Subcutaneous abdominal adipose tissue (tissue), 5 donors: ENCODE data around the gene PHAF1.

Experiments
- H3K27ac ChIP-seq: one replicate; pipeline ENCODE4 v1.7.0; 2013; ENCODE audit warnings: low read depth, mild to moderate bottlenecking, inconsistent platforms, low read length, moderate library complexity
- H3K27me3 ChIP-seq, 5 donors: one replicate each; pipeline ENCODE4 v1.7.0; 2013; ENCODE audit warnings: low read length in 5 of 5, inconsistent platforms in 1 of 5; ENCODE audit not compliant: control insufficient read depth in 5 of 5, insufficient read depth in 4 of 5
- H3K36me3 ChIP-seq, 5 donors: one replicate each; pipeline ENCODE4 v1.7.0; 2013; ENCODE audit warnings: low read length in 5 of 5; ENCODE audit not compliant: control insufficient read depth in 5 of 5, insufficient read depth in 5 of 5
- H3K4me1 ChIP-seq, 5 donors: one replicate each; pipeline ENCODE4 v1.7.0; 2013; ENCODE audit warnings: low read length in 5 of 5, mild to moderate bottlenecking in 3 of 5, moderate library complexity in 1 of 5; ENCODE audit not compliant: control insufficient read depth in 5 of 5, insufficient read depth in 5 of 5
- H3K4me3 ChIP-seq, 5 donors: one replicate each; pipeline ENCODE4 v1.7.0; 2013; ENCODE audit warnings: low read length in 5 of 5, low read depth in 1 of 5
- H3K9ac ChIP-seq, 5 donors: one replicate each; pipeline ENCODE4 v1.7.0; 2013; ENCODE audit warnings: low read length in 5 of 5, mild to moderate bottlenecking in 4 of 5, moderate library complexity in 3 of 5
- H3K9me3 ChIP-seq, 5 donors: one replicate each; pipeline ENCODE4 v1.7.0; 2013; ENCODE audit warnings: low read length in 5 of 5; ENCODE audit not compliant: control insufficient read depth in 5 of 5
- donor health status: healthy.
- donor health status: healthy.
- donor health status: healthy.
- donor health status: healthy.
- donor health status: healthy.

Gene PHAF1

GRCh38 chr16:67174706-67175231, 65.0 kb downstream of the PHAF1 start:
- Histone ChIP-seq H3K36me3 (peaks cover 0 to 10% (median 4%) of the 10 kb centered on the region in 5 donors), H3K27ac (peak overlapping the region; percentile 16), H3K27me3 (no peaks in the 10 kb centered on the region), H3K9ac (peak overlapping the region in 4 of 5 donors; percentile 56 to 65 (median 58)), H3K9me3 (no peaks in the 10 kb centered on the region), H3K4me1 (peaks cover 5 to 60% (median 56%) of the 10 kb centered on the region in 5 donors), H3K4me3 (peak overlapping the region in 4 of 5 donors; percentile 61 to 74 (median 66))

- no peak overlapping the region for H3K27ac ChIP-seq
- no peaks in the 10 kb centered on the region for H3K9me3 ChIP-seq
- peaks cover 8 to 55% (median 44%) of the 10 kb centered on the region in 5 donors for H3K4me1 ChIP-seq
- no peak overlapping the region for H3K4me3 ChIP-seq
- no peaks in the 10 kb centered on the region for H3K27me3 ChIP-seq
- H3K9ac ChIP-seq, result no peak overlapping the region
- H3K36me3 ChIP-seq, result peaks cover 0 to 10% (median 4%) of the 10 kb centered on the region in 5 donors
These were observed 66.9 kb downstream of the PHAF1 start for GRCh38 chr16:67176662-67177061.

- no peaks in the 10 kb centered on the region for H3K27me3 ChIP-seq
- peak overlapping the region in 4 of 5 donors; percentile 50 to 69 (median 52) for H3K4me3 ChIP-seq
- peak overlapping the region in 1 of 5 donors; percentile 48 for H3K9ac ChIP-seq
- H3K36me3 ChIP-seq, result peaks cover 0 to 10% (median 4%) of the 10 kb centered on the region in 5 donors
- H3K9me3 ChIP-seq, result no peaks in the 10 kb centered on the region
- H3K4me1 ChIP-seq, result peaks cover 8 to 53% (median 47%) of the 10 kb centered on the region in 5 donors
- no peak overlapping the region for H3K27ac ChIP-seq
These were observed 68.3 kb downstream of the PHAF1 start for GRCh38 chr16:67177743-67178699.

- no peaks in the 10 kb centered on the region for H3K27me3 ChIP-seq
- H3K4me3 ChIP-seq, result no peak overlapping the region
- H3K9ac ChIP-seq, result no peak overlapping the region
- peaks cover 5 to 48% (median 41%) of the 10 kb centered on the region in 5 donors for H3K4me1 ChIP-seq
- H3K27ac ChIP-seq, result no peak overlapping the region
- H3K9me3 ChIP-seq, result no peaks in the 10 kb centered on the region
- H3K36me3 ChIP-seq, result peaks cover 0 to 10% (median 4%) of the 10 kb centered on the region in 5 donors
These were observed 69.8 kb downstream of the PHAF1 start for GRCh38 chr16:67179421-67180080.

GRCh38 chr16:67180166-67180565, 70.4 kb downstream of the PHAF1 start:
- Histone ChIP-seq H3K27me3 (no peaks in the 10 kb centered on the region), H3K36me3 (peaks cover 0 to 6% (median 2%) of the 10 kb centered on the region in 5 donors), H3K4me1 (peaks cover 3 to 48% (median 41%) of the 10 kb centered on the region in 5 donors), H3K4me3 (no peak overlapping the region), H3K27ac (no peak overlapping the region), H3K9me3 (no peaks in the 10 kb centered on the region), H3K9ac (no peak overlapping the region)

- Histone ChIP-seq H3K9ac (no peak overlapping the region), H3K9me3 (no peaks in the 10 kb centered on the region), H3K4me1 (peaks cover 3 to 52% (median 42%) of the 10 kb centered on the region in 5 donors), H3K36me3 (peaks cover 0 to 5% (median 0%) of the 10 kb centered on the region in 5 donors), H3K27me3 (no peaks in the 10 kb centered on the region), H3K4me3 (no peak overlapping the region), H3K27ac (no peak overlapping the region)
These were observed 71.6 kb downstream of the PHAF1 start for GRCh38 chr16:67181346-67181745.

GRCh38 chr16:67182288-67182687, 72.5 kb downstream of the PHAF1 start:
- Histone ChIP-seq H3K27ac (no peak overlapping the region), H3K9ac (no peak overlapping the region)

DNA sequence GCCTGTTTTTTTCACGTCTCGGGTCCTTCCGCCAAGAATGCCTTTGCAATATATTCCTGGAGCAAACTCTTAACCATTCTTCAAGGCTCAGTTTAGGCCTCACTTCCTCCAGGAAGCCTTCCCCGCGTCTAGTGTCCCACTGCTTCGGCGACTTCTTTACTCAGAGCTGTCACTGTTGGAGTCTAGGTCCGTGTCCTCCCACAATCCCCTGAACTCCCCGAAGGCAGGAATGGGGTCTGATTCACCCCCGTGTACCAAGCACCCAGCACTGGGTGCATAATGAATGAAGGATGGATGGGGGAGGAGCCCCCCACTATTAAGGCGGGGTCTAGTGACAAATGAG, 73.5 kb downstream of the PHAF1 start:
- no peaks in the 10 kb centered on the region for H3K9me3 ChIP-seq
- no peaks in the 10 kb centered on the region for H3K27me3 ChIP-seq
- peak overlapping the region in 4 of 5 donors; percentile 64 to 80 (median 78) for H3K4me3 ChIP-seq
- H3K36me3 ChIP-seq, result peaks cover 0 to 3% (median 0%) of the 10 kb centered on the region in 5 donors
- H3K4me1 ChIP-seq, result peaks cover 3 to 46% (median 36%) of the 10 kb centered on the region in 5 donors
- no peak overlapping the region for H3K9ac ChIP-seq
- peak overlapping the region; percentile 11 for H3K27ac ChIP-seq

More at GRCh38 chr16:67182288-67182687, 72.5 kb downstream of the PHAF1 start:
- no peaks in the 10 kb centered on the region for H3K9me3 ChIP-seq
- peaks cover 0 to 3% (median 0%) of the 10 kb centered on the region in 5 donors for H3K36me3 ChIP-seq
- peaks cover 3 to 52% (median 42%) of the 10 kb centered on the region in 5 donors for H3K4me1 ChIP-seq
- H3K4me3 ChIP-seq, result no peak overlapping the region
- no peaks in the 10 kb centered on the region for H3K27me3 ChIP-seq

DNA sequence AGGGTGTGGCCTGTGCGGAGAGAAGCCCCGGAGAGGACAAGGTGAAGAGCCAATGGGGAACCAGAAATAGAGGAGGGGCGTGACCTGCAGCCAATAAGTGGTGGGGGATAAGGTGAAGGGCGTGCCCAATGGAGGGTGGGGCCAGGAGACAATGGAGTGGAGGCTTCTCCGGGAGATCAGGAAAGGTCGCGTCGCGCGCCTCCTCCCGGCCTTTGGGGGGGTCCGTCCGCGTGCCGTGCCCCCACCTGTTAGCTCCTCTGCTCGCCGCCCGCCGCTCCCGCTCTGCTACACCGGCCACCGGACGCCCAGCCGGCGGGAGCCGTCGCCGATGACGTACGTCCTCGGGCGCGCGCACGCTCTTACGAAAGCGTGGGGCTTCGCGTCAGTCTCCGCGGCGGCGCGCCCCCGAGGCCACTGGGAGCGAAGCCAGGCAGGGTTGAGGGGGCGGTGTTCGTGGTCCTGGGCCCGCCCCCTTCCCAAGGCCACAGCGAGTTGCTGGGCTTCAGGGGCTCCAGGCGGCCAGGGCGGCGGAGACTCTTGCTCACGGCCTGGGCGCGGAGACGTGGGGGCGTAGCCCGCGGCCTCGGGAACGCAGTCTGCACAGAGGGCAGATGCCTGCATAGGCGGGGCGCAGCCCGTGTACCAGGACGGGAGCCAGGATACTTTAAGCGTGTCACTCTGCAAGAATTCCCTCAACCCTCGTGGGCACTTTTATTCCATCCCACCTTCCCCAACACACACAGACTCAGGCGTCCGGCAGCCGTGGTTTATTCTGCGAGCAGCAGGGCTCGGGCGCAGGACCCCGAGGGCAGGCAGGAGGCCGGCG, 74.1 kb downstream of the PHAF1 start, which contains the start of gene MATCAP1:
TSS of gene MATCAP1 (minus strand) at position 337 of the 826 bp plus-strand sequence. CDS start 3,353 bp downstream, outside the sequence.
- H3K9ac ChIP-seq, result peak within 1 kb of the TSS in 4 of 5 donors; percentile 77 to 91 (median 90)
- H3K9me3 ChIP-seq, result no peaks in the 10 kb centered on the region
- peak within 1 kb of the TSS; percentile 64 to 84 (median 80) for H3K4me3 ChIP-seq
- peak within 1 kb of the TSS; percentile 89 for H3K27ac ChIP-seq
- peaks cover 3 to 42% (median 33%) of the 10 kb centered on the region in 5 donors for H3K4me1 ChIP-seq
- H3K36me3 ChIP-seq, result peaks cover 0 to 3% (median 0%) of the 10 kb centered on the region in 5 donors
- H3K27me3 ChIP-seq, result no peaks in the 10 kb centered on the region
